B cell (primary cell): ENCODE measurements around the gene SPECC1.

Experiments used
- EZH2 ChIP-seq: IDR thresholded peaks from 2 replicates; pipeline ENCODE4 v1.6.1; 2012; ENCODE audit warnings: borderline replicate concordance, low read depth, mild to moderate bottlenecking, moderate library complexity, low read length; ENCODE audit not compliant: insufficient read depth, poor library complexity, severe bottlenecking
- TF ChIP-seq, protein P1 (sequence below): fragments of 200-600 bp; IDR thresholded peaks from one replicate; pipeline ENCODE4 v1.8.0; 2022; ENCODE audit warnings: antibody characterized with exemption, mild to moderate bottlenecking

DNA sequence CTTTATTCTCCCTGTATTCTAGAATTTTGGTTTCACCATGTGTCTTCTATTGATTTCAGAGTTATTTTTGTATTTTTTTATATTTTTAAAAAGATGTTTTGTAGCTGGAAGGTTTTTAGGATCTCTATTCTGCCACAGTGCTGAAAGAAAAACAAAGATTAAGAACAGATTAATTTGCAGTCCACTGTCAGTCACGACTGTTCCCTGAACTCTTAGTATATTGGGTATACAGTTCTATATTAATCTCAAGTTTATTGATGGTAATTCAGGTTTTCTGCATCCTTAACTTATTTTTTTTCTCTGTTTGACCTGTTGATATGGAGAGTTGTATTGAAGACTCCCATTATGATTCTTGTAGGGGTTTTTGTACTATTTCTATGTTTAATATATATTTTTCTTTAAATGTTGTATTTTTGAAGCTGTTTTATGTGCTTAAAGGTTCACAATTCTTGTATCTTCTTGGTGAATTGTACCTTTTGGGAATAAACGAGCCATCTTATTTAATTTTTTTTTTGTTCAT lies 2.9 kb downstream of the SPECC1 start:
- TF ChIP-seq, protein P1, sequence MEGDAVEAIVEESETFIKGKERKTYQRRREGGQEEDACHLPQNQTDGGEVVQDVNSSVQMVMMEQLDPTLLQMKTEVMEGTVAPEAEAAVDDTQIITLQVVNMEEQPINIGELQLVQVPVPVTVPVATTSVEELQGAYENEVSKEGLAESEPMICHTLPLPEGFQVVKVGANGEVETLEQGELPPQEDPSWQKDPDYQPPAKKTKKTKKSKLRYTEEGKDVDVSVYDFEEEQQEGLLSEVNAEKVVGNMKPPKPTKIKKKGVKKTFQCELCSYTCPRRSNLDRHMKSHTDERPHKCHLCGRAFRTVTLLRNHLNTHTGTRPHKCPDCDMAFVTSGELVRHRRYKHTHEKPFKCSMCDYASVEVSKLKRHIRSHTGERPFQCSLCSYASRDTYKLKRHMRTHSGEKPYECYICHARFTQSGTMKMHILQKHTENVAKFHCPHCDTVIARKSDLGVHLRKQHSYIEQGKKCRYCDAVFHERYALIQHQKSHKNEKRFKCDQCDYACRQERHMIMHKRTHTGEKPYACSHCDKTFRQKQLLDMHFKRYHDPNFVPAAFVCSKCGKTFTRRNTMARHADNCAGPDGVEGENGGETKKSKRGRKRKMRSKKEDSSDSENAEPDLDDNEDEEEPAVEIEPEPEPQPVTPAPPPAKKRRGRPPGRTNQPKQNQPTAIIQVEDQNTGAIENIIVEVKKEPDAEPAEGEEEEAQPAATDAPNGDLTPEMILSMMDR, result no peak
- TF ChIP-seq EZH2, result no peak
